Neural progenitor cell (in vitro differentiated cells): Measurements from ENCODE around the gene GNL3. TPM values are rescaled to one million over a fixed set of nuclear protein-coding genes. Genes with fewer than 3 reads are reported as not detected.
A peak's percentile ranks its signal among the peaks of the same experiment; 100 is the strongest.

Experiments used
- DNase-seq: peaks from one replicate; pipeline ENCODE4 v3.0.0-alpha.2; 2016; ENCODE audit warnings: low spot score
- H2AFZ ChIP-seq: fragments of 200-600 bp; sonication (generic); replicated peaks from 2 replicates; pipeline ENCODE4 v1.6.1; 2016; ENCODE audit warnings: antibody characterized with exemption
- H3F3A ChIP-seq: fragments of 200-600 bp; sonication (generic); 2 replicates; pipeline ENCODE4 v1.6.1; 2016; ENCODE audit warnings: antibody characterized with exemption, low read depth
- H3K27ac ChIP-seq: fragments of 200-600 bp; sonication (generic); 2 replicates; pipeline ENCODE4 v1.5.1; 2016; ENCODE audit warnings: mild to moderate bottlenecking
- H3K27me3 ChIP-seq: fragments of 200-600 bp; sonication (generic); 2 replicates; pipeline ENCODE4 v1.6.1; 2016; ENCODE audit warnings: mild to moderate bottlenecking, moderate library complexity
- H3K36me3 ChIP-seq: fragments of 200-600 bp; sonication (generic); 2 replicates; pipeline ENCODE4 v1.5.1; 2016
- H3K4me1 ChIP-seq: fragments of 200-600 bp; sonication (generic); 2 replicates; pipeline ENCODE4 v1.6.1; 2016; ENCODE audit warnings: mixed run types
- H3K4me2 ChIP-seq: fragments of 200-600 bp; sonication (generic); 2 replicates; pipeline ENCODE4 v1.6.1; 2016
- H3K4me3 ChIP-seq: fragments of 200-600 bp; sonication (generic); 2 replicates; pipeline ENCODE4 v1.5.1; 2016
- H3K79me2 ChIP-seq: fragments of 200-600 bp; sonication (generic); 2 replicates; pipeline ENCODE4 v1.6.1; 2016; ENCODE audit warnings: low read depth
- H3K9ac ChIP-seq: fragments of 200-600 bp; sonication (generic); 2 replicates; pipeline ENCODE4 v1.6.1; 2016
- H3K9me3 ChIP-seq: fragments of 200-600 bp; sonication (generic); 2 replicates; pipeline ENCODE4 v1.5.1; 2016; ENCODE audit warnings: low read depth
- H4K20me1 ChIP-seq: fragments of 200-600 bp; sonication (generic); 2 replicates; pipeline ENCODE4 v1.6.1; 2016; ENCODE audit warnings: low read depth
- H3K27ac Mint-ChIP-seq: 3 replicates; pipeline ENCODE4 v1.8.0; 2021; ENCODE audit warnings: mixed read lengths
- H3K27me3 Mint-ChIP-seq: 2 replicates; pipeline ENCODE4 v1.8.0; 2022; ENCODE audit warnings: low read depth, mild to moderate bottlenecking, inconsistent platforms, moderate library complexity, mixed read lengths; ENCODE audit not compliant: insufficient read depth
- H3K36me3 Mint-ChIP-seq: 3 replicates; pipeline ENCODE4 v1.8.0; 2021; ENCODE audit warnings: mixed read lengths
- H3K4me1 Mint-ChIP-seq: 3 replicates; pipeline ENCODE4 v1.8.0; 2021; ENCODE audit warnings: mixed read lengths
- H3K4me3 Mint-ChIP-seq: 3 replicates; pipeline ENCODE4 v1.8.0; 2021; ENCODE audit warnings: mild to moderate bottlenecking, moderate library complexity, mixed read lengths
- H3K9me3 Mint-ChIP-seq: 3 replicates; pipeline ENCODE4 v1.8.0; 2020; ENCODE audit warnings: mixed read lengths
- CTCF ChIP-seq: fragments of 200-600 bp; sonication (generic); IDR thresholded peaks from 2 replicates; pipeline ENCODE4 v1.5.1; 2017; ENCODE audit warnings: antibody characterized with exemption, mild to moderate bottlenecking
- EZH2 ChIP-seq: fragments of 200-600 bp; sonication (generic); IDR thresholded peaks from 2 replicates; pipeline ENCODE4 v1.6.1; 2017; ENCODE audit warnings: antibody characterized with exemption, mild to moderate bottlenecking, moderate library complexity
- EZH2phosphoT487 ChIP-seq: fragments of 200-600 bp; sonication (generic); IDR thresholded peaks from 2 replicates; pipeline ENCODE4 v1.6.1; 2017; ENCODE audit warnings: antibody characterized with exemption
- total RNA-seq: library from RNA; depleted of rRNA; stranded (reverse); fragments of >200 nt; gene quantifications from 2 replicates; pipeline ENCODE4 v1.2.3, GENCODE V29; 2015; ENCODE audit warnings: low replicate concordance

Gene GNL3
- total RNA-seq: 113 and 169 TPM in 2 replicates

- peak within 1 kb of the TSS; percentile 30 for H2AFZ ChIP-seq
- H3K79me2 ChIP-seq: peaks cover 95% of the 10 kb centered on the region
- peak within 1 kb of the TSS; percentile 91 for H3K9ac ChIP-seq
- no peaks in the 10 kb centered on the region for H3K9me3 ChIP-seq
- Mint-ChIP-seq H3K27me3 (peaks cover 2% of the 10 kb centered on the region), H3K36me3 (peaks cover 21% of the 10 kb centered on the region), H3K4me3 (peak within 1 kb of the TSS; percentile 99), H3K9me3 (no peaks in the 10 kb centered on the region), H3K4me1 (peaks cover 31% of the 10 kb centered on the region), H3K27ac (peak within 1 kb of the TSS; percentile 99)
- peak within 1 kb of the TSS; percentile 97 for H3K4me2 ChIP-seq
- peak within 1 kb of the TSS; percentile 96 for H3K27ac ChIP-seq
- peaks cover 17% of the 10 kb centered on the region for H4K20me1 ChIP-seq
- peaks cover 21% of the 10 kb centered on the region for H3K4me1 ChIP-seq
- peak; percentile 98 for DNase-seq
- H3F3A ChIP-seq: peaks cover 41% of the 10 kb centered on the region
- no peak for TF ChIP-seq EZH2phosphoT487
- TF ChIP-seq EZH2: no peak
- TF ChIP-seq CTCF: no peak
- H3K36me3 ChIP-seq: peaks cover 28% of the 10 kb centered on the region
- no peaks in the 10 kb centered on the region for H3K27me3 ChIP-seq
- peak within 1 kb of the TSS; percentile 90 for H3K4me3 ChIP-seq
These were observed at the start of gene GNL3, which contains the start of gene PBRM1 for GRCh38 chr3:52685709-52686691. TSS of gene GNL3 (plus strand) at chr3:52686032. CDS start at chr3:52686093, 61 bp downstream. TSS of gene PBRM1 (minus strand) at chr3:52685913.

GRCh38 chr3:52636673-52637072, 49.2 kb upstream of the GNL3 start:
- H3K36me3 ChIP-seq: peaks cover 25% of the 10 kb centered on the region
- no peaks in the 10 kb centered on the region for H3K27me3 ChIP-seq
- no peak overlapping the region for H3K27ac Mint-ChIP-seq
- peaks cover 21% of the 10 kb centered on the region for H3K36me3 Mint-ChIP-seq
- no peaks in the 10 kb centered on the region for H3K4me1 Mint-ChIP-seq
- H3F3A ChIP-seq: no peaks in the 10 kb centered on the region
- H3K9me3 ChIP-seq: no peaks in the 10 kb centered on the region
- no peak overlapping the region for H3K27ac ChIP-seq
- no peaks in the 10 kb centered on the region for H3K27me3 Mint-ChIP-seq
- no peak for DNase-seq
- H3K9me3 Mint-ChIP-seq: no peaks in the 10 kb centered on the region
- H3K4me3 ChIP-seq: no peak overlapping the region
- H4K20me1 ChIP-seq: no peaks in the 10 kb centered on the region
- H3K79me2 ChIP-seq: no peaks in the 10 kb centered on the region
- H3K9ac ChIP-seq: no peak overlapping the region
- H3K4me3 Mint-ChIP-seq: no peak overlapping the region
- TF ChIP-seq EZH2: no peak
- no peak for TF ChIP-seq EZH2phosphoT487
- TF ChIP-seq CTCF: no peak
- no peak overlapping the region for H2AFZ ChIP-seq
- H3K4me1 ChIP-seq: no peaks in the 10 kb centered on the region
- no peak overlapping the region for H3K4me2 ChIP-seq

GRCh38 chr3:52645549-52645948, 40.3 kb upstream of the GNL3 start:
- H3K27ac ChIP-seq: no peak overlapping the region
- H3F3A ChIP-seq: peaks cover 3% of the 10 kb centered on the region
- H3K9me3 ChIP-seq: no peaks in the 10 kb centered on the region
- H4K20me1 ChIP-seq: no peaks in the 10 kb centered on the region
- H3K36me3 ChIP-seq: peaks cover 23% of the 10 kb centered on the region
- Mint-ChIP-seq H3K9me3 (no peaks in the 10 kb centered on the region), H3K27ac (no peak overlapping the region), H3K4me1 (no peaks in the 10 kb centered on the region), H3K4me3 (no peak overlapping the region), H3K36me3 (peaks cover 39% of the 10 kb centered on the region), H3K27me3 (no peaks in the 10 kb centered on the region)
- no peak overlapping the region for H2AFZ ChIP-seq
- DNase-seq: no peak
- H3K4me1 ChIP-seq: no peaks in the 10 kb centered on the region
- H3K9ac ChIP-seq: no peak overlapping the region
- no peak overlapping the region for H3K4me3 ChIP-seq
- no peaks in the 10 kb centered on the region for H3K27me3 ChIP-seq
- no peaks in the 10 kb centered on the region for H3K79me2 ChIP-seq
- TF ChIP-seq CTCF: no peak
- TF ChIP-seq EZH2: no peak
- TF ChIP-seq EZH2phosphoT487: no peak
- no peak overlapping the region for H3K4me2 ChIP-seq
